T-helper 1 cell treated with Interleukin-12 subunit alpha and Interleukin-12 subunit beta and Interleukin-4 antibody, amounts not matched to agents 30 μg/mL and 1 μg/mL, for 36 hours (primary cell): ENCODE data around the gene ERG28.
"Not testable (repeated sequence)": the region's sequence is repeated elsewhere in the genome, so short reads cannot be mapped to it uniquely, and the experiment has no call there.

ENCODE experiments used
- H3K27ac Mint-ChIP-seq: one replicate; pipeline ENCODE4 v1.8.0; 2021; ENCODE audit warnings: mild to moderate bottlenecking, mixed read lengths
- H3K27me3 Mint-ChIP-seq: one replicate; pipeline ENCODE4 v1.8.0; 2021; ENCODE audit warnings: low read depth, mixed read lengths
- H3K36me3 Mint-ChIP-seq: one replicate; pipeline ENCODE4 v1.8.0; 2021; ENCODE audit warnings: low read depth, mixed read lengths
- H3K4me1 Mint-ChIP-seq: one replicate; pipeline ENCODE4 v1.8.0; 2021; ENCODE audit warnings: low read depth, mixed read lengths
- H3K4me3 Mint-ChIP-seq: one replicate; pipeline ENCODE4 v1.8.0; 2021; ENCODE audit warnings: mild to moderate bottlenecking, moderate library complexity, mixed read lengths
- H3K9me3 Mint-ChIP-seq: one replicate; pipeline ENCODE4 v1.8.0; 2021; ENCODE audit warnings: mixed read lengths

The ERG28 gene

DNA sequence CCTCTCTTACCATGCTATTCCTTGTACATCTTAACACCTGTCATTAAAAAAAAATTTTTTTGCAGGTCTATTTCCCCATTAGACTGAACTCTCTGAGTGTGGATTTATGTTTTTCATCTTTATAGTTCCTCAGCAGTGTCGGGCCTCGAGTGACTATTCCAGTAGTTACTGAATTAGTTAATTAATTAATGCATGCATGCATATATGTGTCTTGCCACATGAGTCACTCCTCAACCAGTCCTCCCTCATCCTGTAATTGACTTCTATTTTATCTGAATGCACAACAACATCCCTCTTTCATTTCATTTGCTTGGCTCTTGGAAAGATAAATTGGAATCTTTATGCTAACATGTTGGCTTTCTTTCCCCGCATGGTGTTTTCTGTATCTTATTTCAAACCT lies 35.6 kb downstream of the ERG28 start:
- Mint-ChIP-seq H3K27me3 (no peaks in the 10 kb centered on the region), H3K27ac (no peak overlapping the region), H3K36me3 (no peaks in the 10 kb centered on the region), H3K9me3 (no peaks in the 10 kb centered on the region), H3K4me1 (no peaks in the 10 kb centered on the region), H3K4me3 (no peak overlapping the region)

DNA sequence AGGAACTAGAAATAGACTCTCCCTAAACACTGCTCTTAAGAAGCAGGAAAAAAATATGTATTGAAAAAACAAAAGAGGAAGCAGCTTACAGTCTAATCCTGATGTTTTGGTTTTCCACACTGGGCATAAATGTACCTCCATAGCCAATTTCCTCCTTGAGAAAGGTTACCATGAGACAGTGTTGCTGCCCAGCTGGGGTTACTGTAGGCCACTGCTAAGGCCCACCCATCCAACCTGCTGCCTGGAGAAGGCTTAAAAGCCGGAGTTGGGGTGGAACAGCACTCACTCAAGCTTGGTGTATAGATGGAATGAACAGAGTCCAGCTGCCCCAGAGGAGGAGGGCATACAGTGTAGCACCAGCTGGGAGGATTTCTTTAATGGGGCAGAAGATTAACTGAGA lies 41.1 kb downstream of the ERG28 start:
- no peaks in the 10 kb centered on the region for H3K9me3 Mint-ChIP-seq
- H3K4me3 Mint-ChIP-seq, result no peak overlapping the region
- peaks cover under 1% of the 10 kb centered on the region for H3K36me3 Mint-ChIP-seq
- H3K27me3 Mint-ChIP-seq, result no peaks in the 10 kb centered on the region
- H3K27ac Mint-ChIP-seq, result no peak overlapping the region
- H3K4me1 Mint-ChIP-seq, result no peaks in the 10 kb centered on the region

DNA sequence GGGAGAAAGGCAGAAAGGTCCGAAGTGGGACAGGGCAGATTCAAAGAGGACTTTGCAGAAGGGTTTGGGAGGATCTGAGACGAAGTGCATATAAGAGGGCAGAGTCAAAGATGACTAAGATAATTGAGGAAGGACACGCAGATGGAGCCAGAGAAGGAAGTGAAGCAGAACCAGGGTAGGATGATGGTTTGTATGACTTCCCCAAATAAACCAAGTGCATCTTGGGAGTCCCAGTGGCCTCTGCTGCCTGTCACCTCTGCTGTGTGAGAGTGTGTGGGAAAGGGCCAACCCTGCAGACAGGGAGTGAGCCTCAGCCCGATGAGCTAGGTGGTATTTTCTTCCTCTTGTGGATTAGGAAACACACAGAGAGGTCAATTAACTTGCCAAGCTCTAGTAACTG lies 45.5 kb downstream of the ERG28 start:
- Mint-ChIP-seq H3K4me1 (no peaks in the 10 kb centered on the region), H3K36me3 (peaks cover 1% of the 10 kb centered on the region), H3K9me3 (peaks cover 8% of the 10 kb centered on the region), H3K27me3 (peaks cover 5% of the 10 kb centered on the region), H3K27ac (no peak overlapping the region), H3K4me3 (no peak overlapping the region)

DNA sequence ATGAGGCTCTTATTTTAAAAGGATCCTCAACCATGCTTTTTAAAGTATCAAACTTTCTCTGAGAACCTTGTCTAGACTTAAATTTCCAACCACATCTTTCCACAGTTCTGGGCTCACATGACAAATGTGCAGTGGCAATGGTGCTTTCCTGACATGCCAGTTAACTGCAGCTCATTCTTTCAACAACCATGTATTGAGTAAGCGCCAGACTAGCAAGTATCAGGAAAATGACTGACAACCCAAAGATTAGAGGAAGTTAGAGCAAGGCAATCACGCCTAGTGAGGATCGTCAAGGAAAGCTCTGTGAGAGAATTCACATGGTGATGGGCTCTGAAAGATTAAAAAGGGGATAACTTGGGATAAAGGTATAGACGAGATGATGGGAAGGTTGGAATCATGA lies 46.5 kb downstream of the ERG28 start:
- H3K4me3 Mint-ChIP-seq, result no peak overlapping the region
- no peaks in the 10 kb centered on the region for H3K4me1 Mint-ChIP-seq
- peaks cover 11% of the 10 kb centered on the region for H3K9me3 Mint-ChIP-seq
- H3K27ac Mint-ChIP-seq, result no peak overlapping the region
- peaks cover 1% of the 10 kb centered on the region for H3K36me3 Mint-ChIP-seq
- peaks cover 5% of the 10 kb centered on the region for H3K27me3 Mint-ChIP-seq

DNA sequence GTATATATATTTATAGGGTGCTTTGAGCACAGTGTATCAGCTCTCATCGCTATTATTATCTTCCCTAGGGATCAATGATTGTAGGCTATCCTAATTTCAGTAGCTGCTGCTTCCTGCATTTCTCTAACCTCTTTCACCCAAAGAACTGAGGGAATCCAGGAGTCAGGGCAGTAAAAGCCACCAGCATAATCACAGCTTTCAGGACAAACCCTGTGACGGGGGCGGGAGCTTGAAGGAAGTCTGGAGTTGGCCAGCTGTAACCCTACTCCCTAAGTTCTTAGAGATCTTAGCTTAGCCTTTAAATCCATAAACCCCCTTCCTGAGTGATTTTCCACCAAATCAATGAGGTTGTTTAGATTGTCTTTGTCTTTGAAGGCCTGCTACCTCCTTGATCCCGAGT lies 48.5 kb downstream of the ERG28 start:
- H3K27me3 Mint-ChIP-seq, result peaks cover 5% of the 10 kb centered on the region
- H3K4me1 Mint-ChIP-seq, result no peaks in the 10 kb centered on the region
- H3K4me3 Mint-ChIP-seq, result no peak overlapping the region
- H3K9me3 Mint-ChIP-seq, result peaks cover 26% of the 10 kb centered on the region
- H3K27ac Mint-ChIP-seq, result no peak overlapping the region
- peaks cover 5% of the 10 kb centered on the region for H3K36me3 Mint-ChIP-seq

DNA sequence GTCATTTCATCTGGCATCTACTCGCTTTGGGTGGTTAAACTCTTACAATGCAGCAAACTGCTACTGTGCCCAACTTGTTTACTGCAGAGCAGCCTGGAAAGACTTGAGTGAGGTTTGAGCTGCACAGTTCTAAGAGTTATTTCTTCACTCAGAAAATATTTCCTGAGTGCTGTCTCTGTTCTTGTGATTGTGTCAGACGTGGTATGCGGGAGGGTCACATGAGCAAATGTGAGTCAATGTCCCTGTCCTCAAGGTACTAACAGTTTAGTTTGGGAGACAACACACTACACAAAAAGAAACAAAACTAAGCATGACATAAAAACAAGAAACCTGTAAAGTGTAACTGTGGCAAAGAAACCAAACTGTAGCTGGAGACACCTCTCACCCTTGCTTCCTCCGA lies 49.8 kb downstream of the ERG28 start:
- Mint-ChIP-seq H3K36me3 (peaks cover 5% of the 10 kb centered on the region), H3K4me1 (no peaks in the 10 kb centered on the region), H3K4me3 (no peak overlapping the region), H3K27me3 (peaks cover 5% of the 10 kb centered on the region), H3K27ac (no peak overlapping the region), H3K9me3 (peaks cover 27% of the 10 kb centered on the region)

DNA sequence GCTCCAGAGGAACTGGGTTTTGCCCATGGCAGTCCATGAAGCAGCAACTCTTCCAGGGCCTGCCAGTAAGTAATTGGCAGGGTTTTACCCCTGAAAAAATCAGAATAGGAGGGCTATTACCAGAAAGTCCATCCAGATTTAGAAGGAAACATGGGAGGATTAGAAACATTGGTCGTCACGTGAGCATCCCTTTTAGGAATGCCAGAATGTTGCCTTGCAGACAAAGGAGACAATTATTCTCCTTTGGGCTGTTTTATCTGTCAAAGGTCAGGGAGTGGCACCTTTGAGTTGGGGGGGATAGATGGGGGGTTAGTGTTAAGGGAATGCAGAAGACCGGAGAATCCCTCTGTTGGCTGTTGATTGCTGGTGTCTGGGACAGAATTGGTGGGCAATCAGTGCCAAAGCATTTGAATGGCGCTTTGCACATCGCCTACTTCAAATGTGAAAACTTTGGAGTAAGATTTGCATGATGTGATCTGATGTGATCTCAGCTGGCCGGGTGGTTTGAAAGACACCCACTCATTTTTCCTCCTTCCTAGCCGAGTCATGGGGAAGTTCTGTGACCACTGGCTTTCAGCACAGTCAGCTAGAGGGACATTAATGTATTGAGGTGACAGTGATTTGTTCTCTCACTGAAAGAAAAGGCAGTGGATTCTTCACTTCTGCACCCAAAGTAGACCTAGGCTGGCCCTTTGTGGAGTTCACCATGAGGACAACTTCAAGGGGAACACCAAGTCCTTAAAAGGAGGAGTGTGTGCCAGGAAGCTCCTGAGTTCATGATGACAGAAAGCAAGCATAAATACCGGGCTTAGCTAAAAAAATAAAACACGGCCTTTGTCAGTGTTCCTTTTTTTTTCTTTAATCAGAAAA lies 50.8 kb downstream of the ERG28 start:
- no peak overlapping the region for H3K27ac Mint-ChIP-seq
- H3K36me3 Mint-ChIP-seq, result peaks cover 5% of the 10 kb centered on the region
- H3K4me1 Mint-ChIP-seq, result no peaks in the 10 kb centered on the region
- H3K9me3 Mint-ChIP-seq, result peaks cover 27% of the 10 kb centered on the region
- peaks cover 5% of the 10 kb centered on the region for H3K27me3 Mint-ChIP-seq
- no peak overlapping the region for H3K4me3 Mint-ChIP-seq

DNA sequence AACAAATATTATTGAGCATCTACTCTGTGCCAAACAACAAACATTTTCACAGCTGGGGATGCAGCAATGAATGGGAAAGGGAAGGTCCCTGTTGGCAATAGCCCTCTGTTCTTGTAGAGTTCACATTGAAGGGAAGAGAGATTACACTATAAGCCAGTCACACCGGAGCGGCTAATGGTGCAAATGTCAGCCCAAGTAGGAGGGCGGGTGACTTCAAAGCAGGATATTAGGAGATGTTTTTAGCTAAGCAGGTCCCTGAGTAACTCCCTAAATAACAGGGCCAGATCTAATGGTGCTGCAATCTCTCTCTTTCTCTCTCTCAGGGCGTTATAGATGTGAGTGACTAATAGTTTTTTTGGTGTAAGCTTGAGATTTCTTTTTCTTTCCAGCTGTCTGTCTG lies 51.6 kb downstream of the ERG28 start:
- Mint-ChIP-seq H3K4me3 (no peak overlapping the region), H3K27ac (no peak overlapping the region), H3K27me3 (peaks cover 5% of the 10 kb centered on the region), H3K36me3 (peaks cover 4% of the 10 kb centered on the region), H3K4me1 (no peaks in the 10 kb centered on the region), H3K9me3 (peaks cover 27% of the 10 kb centered on the region)

DNA sequence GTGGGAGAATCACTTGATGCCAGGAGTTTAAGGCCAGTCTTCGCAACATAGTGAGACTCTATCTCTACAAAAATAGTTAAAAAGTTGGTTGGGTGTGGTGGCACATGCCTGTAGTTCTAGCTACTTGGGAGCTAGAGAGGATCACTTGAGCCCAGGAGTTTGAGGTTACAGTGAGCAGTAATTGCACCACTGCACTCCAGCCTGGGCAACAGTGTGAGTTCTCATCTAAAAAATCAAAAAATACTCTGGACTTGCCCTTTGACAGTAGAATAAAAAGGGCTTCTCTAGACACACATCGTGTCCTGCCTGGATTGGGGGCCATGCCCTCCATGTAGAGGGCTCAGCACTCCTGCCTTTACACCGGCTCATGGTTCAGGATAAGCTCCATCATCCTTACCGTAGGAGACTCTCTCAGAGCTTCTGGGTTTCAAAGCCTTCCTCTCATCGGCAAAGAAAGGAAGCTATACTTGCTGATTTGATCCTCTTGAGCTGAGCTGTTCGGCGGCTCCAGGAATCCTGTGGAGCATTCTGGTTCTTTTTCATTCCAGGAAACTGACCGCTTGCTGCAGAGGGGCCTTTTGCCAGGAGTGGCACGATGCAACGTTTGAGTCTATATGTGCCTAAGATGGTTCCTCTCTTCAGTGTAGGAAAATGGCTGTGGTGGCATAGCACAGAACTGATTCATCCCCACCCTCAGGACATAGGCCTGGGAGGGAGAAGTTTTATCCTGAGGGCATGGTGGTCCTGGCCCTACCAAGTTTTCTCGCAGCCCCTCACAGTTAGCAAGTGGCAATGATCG lies 52.6 kb downstream of the ERG28 start:
- Mint-ChIP-seq H3K36me3 (peaks cover 4% of the 10 kb centered on the region), H3K4me3 (no peak overlapping the region), H3K4me1 (no peaks in the 10 kb centered on the region), H3K27ac (no peak overlapping the region), H3K9me3 (peaks cover 24% of the 10 kb centered on the region), H3K27me3 (peaks cover 5% of the 10 kb centered on the region)

DNA sequence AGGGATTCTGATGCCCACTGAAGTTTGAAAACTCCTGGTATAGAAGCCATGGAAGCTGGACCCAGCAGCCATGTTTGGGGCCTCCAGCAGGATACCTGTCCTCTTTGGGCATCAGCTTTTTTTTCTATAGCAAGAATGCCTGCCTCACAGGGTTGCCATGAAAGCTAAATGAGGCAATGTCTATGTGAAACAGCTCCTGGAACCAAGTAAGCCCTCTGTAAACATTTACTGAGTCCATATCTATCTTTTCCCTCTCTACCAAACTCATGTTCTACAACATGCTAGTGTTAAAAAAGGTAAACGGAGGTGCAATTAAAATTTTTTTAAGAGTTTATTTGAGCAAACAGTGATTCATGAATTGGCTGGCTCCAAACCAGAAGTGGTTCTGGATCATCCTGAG lies 53.6 kb downstream of the ERG28 start:
- H3K27me3 Mint-ChIP-seq, result peaks cover 5% of the 10 kb centered on the region
- H3K4me1 Mint-ChIP-seq, result no peaks in the 10 kb centered on the region
- no peak overlapping the region for H3K4me3 Mint-ChIP-seq
- H3K36me3 Mint-ChIP-seq, result peaks cover 4% of the 10 kb centered on the region
- H3K9me3 Mint-ChIP-seq, result peaks cover 19% of the 10 kb centered on the region
- H3K27ac Mint-ChIP-seq, result no peak overlapping the region

DNA sequence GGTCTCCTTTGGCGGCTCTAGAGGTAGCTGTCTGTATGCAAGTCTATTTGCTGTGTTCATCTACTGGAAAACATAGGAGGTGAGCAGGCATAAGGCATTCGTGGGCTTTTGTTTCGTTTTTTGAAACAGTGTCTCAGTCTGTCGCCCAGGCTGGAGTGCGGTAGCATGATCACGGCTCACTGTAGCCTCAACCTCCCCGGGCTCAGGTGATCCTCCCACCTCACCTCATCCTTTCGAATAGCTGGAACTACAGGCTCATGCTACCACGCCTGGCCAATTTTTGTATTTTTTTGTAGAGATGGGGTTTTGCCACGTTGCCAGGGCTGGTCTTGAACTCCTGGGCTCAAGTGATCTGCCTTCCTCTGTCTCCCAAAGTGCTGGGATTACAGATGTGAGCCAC lies 54.8 kb downstream of the ERG28 start:
- no peaks in the 10 kb centered on the region for H3K4me1 Mint-ChIP-seq
- peaks cover 19% of the 10 kb centered on the region for H3K9me3 Mint-ChIP-seq
- peaks cover 5% of the 10 kb centered on the region for H3K27me3 Mint-ChIP-seq
- peaks cover 4% of the 10 kb centered on the region for H3K36me3 Mint-ChIP-seq
- H3K27ac Mint-ChIP-seq, result no peak overlapping the region
- no peak overlapping the region for H3K4me3 Mint-ChIP-seq

DNA sequence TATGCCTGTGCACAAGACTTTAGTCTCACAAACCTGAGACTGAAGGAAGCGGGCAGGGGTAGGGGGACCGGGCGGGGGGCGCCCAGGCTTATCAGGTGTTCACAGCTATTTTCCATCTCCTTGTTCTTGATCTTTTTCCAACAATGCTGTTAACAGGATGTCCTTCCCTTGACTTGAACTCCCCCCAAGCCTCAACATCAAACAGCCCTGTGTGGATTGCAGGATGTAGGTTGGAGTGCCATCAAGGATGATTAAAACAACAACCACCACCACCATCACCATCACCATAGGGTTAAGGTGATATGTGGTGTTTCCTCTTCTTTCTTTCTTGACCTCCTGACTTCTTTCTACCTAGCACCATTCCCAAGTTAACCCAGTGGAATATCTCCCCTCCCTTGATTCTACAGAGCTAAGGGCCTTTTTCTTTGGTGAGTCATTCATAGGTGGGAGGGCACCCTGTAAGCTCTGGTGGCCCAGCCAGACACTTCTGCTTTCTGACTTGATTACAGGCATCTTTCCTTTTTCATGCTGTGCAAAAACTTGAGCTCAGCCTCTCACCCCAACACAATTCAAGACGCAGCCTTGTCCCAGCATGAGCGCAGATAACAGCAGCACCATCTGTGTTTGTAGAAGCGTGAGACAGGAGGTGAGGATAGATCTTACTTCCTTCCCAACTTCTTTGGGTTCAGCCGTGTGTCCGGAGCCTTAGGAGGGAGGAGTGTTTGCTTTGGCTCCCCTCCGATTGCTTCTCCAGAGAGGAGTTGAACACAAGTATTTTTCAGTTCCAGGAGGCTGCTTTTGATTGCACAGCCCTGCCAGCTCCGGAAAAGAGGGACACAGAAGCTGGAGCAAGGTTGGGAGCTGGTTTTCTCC lies 55.5 kb downstream of the ERG28 start:
- Mint-ChIP-seq H3K27ac (no peak overlapping the region), H3K9me3 (peaks cover 19% of the 10 kb centered on the region), H3K36me3 (peaks cover 4% of the 10 kb centered on the region), H3K4me1 (peaks cover 2% of the 10 kb centered on the region), H3K27me3 (no peaks in the 10 kb centered on the region), H3K4me3 (no peak overlapping the region)

DNA sequence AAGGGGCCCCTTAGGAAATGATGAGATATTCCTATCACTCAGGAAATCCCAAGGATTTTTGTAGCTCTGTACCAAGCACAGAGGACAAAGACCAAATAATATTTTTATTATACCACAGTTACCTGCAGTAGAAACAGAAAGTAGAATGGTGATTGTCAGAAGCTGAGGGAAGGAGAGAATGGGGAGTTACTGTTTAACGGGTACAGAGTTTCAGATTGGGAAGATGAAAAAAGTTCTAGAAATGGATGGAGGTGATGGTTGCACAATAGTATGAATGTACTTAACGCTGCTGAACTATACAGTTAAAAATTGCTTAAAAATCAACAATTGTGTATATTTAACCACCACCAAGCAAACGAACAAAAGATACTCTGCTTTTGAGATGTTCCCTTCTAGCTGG lies 58.2 kb downstream of the ERG28 start:
- peaks cover 3% of the 10 kb centered on the region for H3K27me3 Mint-ChIP-seq
- H3K9me3 Mint-ChIP-seq, result peaks cover 4% of the 10 kb centered on the region
- H3K27ac Mint-ChIP-seq, result no peak overlapping the region
- H3K4me3 Mint-ChIP-seq, result no peak overlapping the region
- no peaks in the 10 kb centered on the region for H3K36me3 Mint-ChIP-seq
- peaks cover 2% of the 10 kb centered on the region for H3K4me1 Mint-ChIP-seq

DNA sequence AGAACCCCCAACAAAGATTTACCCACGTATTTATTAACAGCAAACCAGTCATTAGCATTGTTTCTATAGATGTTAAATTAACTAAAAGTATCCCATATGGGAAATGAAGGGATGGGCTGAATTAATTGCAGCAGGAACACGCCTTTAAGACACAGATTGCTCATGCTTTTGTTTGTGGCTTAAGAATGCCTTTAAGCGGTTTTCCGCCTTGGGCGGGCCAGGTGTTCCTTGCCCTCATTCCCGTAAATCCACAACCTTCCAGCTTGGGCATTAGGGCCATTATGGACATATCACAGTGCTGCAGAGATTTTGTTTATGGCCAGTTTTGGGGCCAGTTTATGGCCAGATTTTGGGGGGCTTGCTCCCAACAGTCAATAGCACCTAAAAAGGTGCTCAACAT lies 59.6 kb downstream of the ERG28 start:
- H3K27ac Mint-ChIP-seq, H3K4me1 Mint-ChIP-seq, H3K9me3 Mint-ChIP-seq, H3K36me3 Mint-ChIP-seq, H3K4me3 Mint-ChIP-seq, H3K27me3 Mint-ChIP-seq: not testable (repeated sequence)
